ACC112 (cell line): ENCODE data around the gene BLOC1S6.
A peak's percentile ranks its signal among the peaks of the same experiment; 100 is the strongest.
"Not testable (repeated sequence)": the region's sequence is repeated elsewhere in the genome, so short reads cannot be mapped to it uniquely, and the experiment has no call there.

Experiments
- H2AFZ ChIP-seq: fragments of 200-600 bp; sonication (generic); one replicate; pipeline ENCODE4 v1.6.0; 2017; ENCODE audit warnings: antibody characterized with exemption, low read length; ENCODE audit not compliant: unreplicated experiment
- H3K27ac ChIP-seq: fragments of 200-600 bp; sonication (generic); 2 replicates; pipeline ENCODE4 v1.5.1; 2014; ENCODE audit warnings: low read depth, mild to moderate bottlenecking, antibody characterized with exemption, low read length, moderate library complexity
- H3K27me3 ChIP-seq: fragments of 200-600 bp; sonication (generic); 2 replicates; pipeline ENCODE4 v1.6.1; 2014; ENCODE audit warnings: mild to moderate bottlenecking, antibody characterized with exemption, low read length, moderate library complexity, mixed read lengths; ENCODE audit not compliant: insufficient read depth
- H3K36me3 ChIP-seq: fragments of 200-600 bp; sonication (generic); 2 replicates; pipeline ENCODE4 v1.6.1; 2016; ENCODE audit warnings: mild to moderate bottlenecking, antibody characterized with exemption, low read length, moderate library complexity, mixed read lengths; ENCODE audit not compliant: insufficient read depth
- H3K4me1 ChIP-seq: fragments of 200-600 bp; sonication (generic); one replicate; pipeline ENCODE4 v1.6.1; 2016; ENCODE audit warnings: low read length, mixed read lengths; ENCODE audit not compliant: insufficient read depth, unreplicated experiment, control insufficient read depth
- H3K4me3 ChIP-seq: fragments of 200-600 bp; sonication (generic); 2 replicates; pipeline ENCODE4 v1.5.1; 2014; ENCODE audit warnings: mild to moderate bottlenecking, low read depth, low read length
- H3K79me2 ChIP-seq: fragments of 200-600 bp; sonication (generic); one replicate; pipeline ENCODE4 v1.6.0; 2016; ENCODE audit warnings: low read length; ENCODE audit not compliant: control insufficient read depth, unreplicated experiment, insufficient read depth

BLOC1S6 gene

DNA sequence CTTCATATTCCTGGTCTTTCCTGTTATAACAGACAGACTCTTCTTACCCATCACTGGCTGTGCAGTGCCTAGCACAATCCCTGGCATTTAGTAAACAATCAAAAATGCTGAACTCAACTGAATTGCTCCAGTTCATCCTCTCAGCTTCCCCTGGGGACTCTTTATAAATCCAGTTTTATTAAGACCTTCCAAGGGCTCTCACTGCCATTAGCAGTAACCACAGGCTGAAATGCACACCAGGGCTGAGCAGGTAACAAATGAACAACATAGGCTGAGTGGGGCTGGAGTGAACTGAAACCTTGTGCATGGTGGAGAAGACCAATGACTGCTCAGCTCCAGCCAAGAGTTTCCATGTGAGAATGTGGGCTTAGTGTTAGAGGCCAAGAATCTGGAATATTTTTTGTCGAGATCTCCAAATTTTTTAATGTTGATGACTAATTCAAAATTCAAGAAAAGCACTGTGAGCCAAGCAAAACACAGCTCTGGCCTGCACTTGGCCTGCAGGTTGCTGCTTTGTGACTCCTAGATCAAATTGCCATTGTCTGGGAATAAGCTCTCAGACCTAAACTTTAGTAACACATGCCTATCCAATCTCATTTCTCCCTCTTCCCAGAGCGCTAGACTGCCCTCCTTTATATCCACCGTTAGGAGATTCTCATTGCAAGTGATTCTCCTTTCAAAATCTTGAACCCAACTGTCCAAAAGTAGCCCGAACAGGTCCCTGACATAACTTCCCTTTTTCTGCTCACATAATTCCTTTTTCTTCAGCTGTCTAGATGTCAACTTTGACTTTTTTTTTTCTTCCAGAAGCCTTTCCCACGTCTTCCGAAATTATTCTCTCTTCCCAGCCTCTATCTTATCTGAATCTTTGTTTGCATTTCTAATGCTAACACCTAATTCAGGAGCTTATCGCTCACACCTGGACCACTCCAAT is 55.1 kb downstream of the BLOC1S6 start:
- Histone ChIP-seq H2AFZ (no peak overlapping the region), H3K4me1 (peaks cover 79% of the 10 kb centered on the region), H3K27ac (peak overlapping the region; percentile 100), H3K36me3 (no peaks in the 10 kb centered on the region), H3K79me2 (peaks cover 65% of the 10 kb centered on the region), H3K4me3 (peak overlapping the region; percentile 42), H3K27me3 (no peaks in the 10 kb centered on the region)

DNA sequence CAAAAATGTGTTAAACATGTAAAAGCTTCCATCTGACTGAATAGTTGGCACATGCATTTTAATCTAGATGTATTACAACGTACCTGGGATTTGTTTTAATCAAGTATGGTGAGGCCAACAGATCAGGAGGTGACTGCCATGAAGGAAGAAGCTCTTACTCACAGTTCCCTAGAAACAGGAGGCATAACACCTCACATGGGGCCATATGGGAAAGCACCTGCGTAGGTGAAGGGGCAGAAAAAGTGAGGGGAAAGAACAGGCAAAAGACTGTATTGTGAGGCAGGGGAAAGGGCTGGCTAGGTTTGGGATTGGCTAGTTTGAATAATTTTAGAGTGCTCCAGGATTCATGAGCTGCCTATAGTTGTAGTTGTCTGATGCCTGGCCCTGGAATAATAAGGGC is 57.3 kb downstream of the BLOC1S6 start:
- Histone ChIP-seq H2AFZ (no peak overlapping the region), H3K4me1 (peaks cover 68% of the 10 kb centered on the region), H3K4me3 (no peak overlapping the region), H3K27ac (peak overlapping the region; percentile 91), H3K27me3 (no peaks in the 10 kb centered on the region), H3K36me3 (no peaks in the 10 kb centered on the region), H3K79me2 (peaks cover 66% of the 10 kb centered on the region)

DNA sequence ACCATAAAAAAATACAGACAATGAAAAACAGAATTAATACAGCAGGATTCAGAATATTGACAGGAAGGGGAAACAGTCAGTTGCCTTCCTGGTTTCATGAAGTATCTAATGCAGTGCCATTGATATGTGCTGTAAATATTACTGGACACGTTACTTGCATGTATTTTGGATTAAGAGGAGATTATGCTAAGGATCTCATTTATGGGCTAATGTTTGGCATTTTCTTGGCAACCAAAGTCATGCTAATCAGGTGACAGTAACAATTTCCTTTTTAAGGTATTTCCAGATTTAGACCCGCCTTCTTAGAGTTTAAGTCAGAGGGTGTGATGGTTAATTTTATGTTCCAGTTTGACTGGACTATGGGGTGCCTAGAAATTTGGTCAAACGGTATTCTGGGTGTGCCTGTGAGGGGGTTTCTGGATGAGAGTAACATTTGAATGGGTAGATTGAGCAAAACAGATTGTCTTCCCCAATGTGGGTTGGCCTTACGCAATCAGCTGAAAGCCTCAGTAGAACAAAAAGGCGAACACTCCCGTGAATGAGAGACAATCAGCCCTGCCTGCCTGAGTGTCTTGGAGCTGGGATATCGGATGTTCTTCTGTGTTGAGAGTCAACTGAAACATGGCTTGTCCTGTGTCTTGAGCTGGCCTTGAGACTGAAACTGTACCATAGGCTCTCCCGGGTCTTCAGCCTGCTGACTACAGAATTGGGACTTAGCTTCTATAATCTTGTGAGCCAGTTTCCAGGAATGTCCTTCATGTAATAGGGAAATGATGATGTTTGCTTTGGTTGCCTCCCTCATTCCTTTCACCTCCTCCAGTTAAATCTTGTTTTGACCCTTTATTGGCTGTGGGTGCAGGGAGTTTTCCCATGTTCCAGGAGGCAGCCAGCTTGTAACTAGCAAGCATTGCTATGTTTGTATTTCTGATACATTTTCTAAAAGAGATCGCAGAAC is 58.1 kb downstream of the BLOC1S6 start:
- peak overlapping the region; percentile 15 for H2AFZ ChIP-seq
- peak overlapping the region; percentile 16 for H3K4me3 ChIP-seq
- no peaks in the 10 kb centered on the region for H3K27me3 ChIP-seq
- peaks cover 66% of the 10 kb centered on the region for H3K79me2 ChIP-seq
- H3K4me1 ChIP-seq, result peaks cover 67% of the 10 kb centered on the region
- no peaks in the 10 kb centered on the region for H3K36me3 ChIP-seq
- H3K27ac ChIP-seq, result peak overlapping the region; percentile 91

GRCh38 chr15:45646220-45646619 is 59.0 kb downstream of the BLOC1S6 start:
- no peak overlapping the region for H2AFZ ChIP-seq
- peak overlapping the region; percentile 91 for H3K27ac ChIP-seq
- H3K4me3 ChIP-seq, result peak overlapping the region; percentile 16
- H3K27me3 ChIP-seq, result no peaks in the 10 kb centered on the region
- peaks cover 67% of the 10 kb centered on the region for H3K79me2 ChIP-seq
- H3K4me1 ChIP-seq, result peaks cover 59% of the 10 kb centered on the region
- no peaks in the 10 kb centered on the region for H3K36me3 ChIP-seq

- Histone ChIP-seq H3K36me3 (no peaks in the 10 kb centered on the region), H3K27me3 (no peaks in the 10 kb centered on the region), H3K79me2 (peaks cover 73% of the 10 kb centered on the region), H3K4me3 (no peak overlapping the region), H3K4me1 (peaks cover 48% of the 10 kb centered on the region), H2AFZ (no peak overlapping the region), H3K27ac (no peak overlapping the region)
Observed at GRCh38 chr15:45647828-45648227, 60.6 kb downstream of the BLOC1S6 start.

- peaks cover 45% of the 10 kb centered on the region for H3K4me1 ChIP-seq
- H3K4me3 ChIP-seq, result no peak overlapping the region
- H3K27ac ChIP-seq, result peak overlapping the region; percentile 66
- H3K79me2 ChIP-seq, result peaks cover 75% of the 10 kb centered on the region
- H2AFZ ChIP-seq, result no peak overlapping the region
- H3K36me3 ChIP-seq, result no peaks in the 10 kb centered on the region
- H3K27me3 ChIP-seq, result no peaks in the 10 kb centered on the region
Observed at GRCh38 chr15:45648521-45649200, 61.5 kb downstream of the BLOC1S6 start.

DNA sequence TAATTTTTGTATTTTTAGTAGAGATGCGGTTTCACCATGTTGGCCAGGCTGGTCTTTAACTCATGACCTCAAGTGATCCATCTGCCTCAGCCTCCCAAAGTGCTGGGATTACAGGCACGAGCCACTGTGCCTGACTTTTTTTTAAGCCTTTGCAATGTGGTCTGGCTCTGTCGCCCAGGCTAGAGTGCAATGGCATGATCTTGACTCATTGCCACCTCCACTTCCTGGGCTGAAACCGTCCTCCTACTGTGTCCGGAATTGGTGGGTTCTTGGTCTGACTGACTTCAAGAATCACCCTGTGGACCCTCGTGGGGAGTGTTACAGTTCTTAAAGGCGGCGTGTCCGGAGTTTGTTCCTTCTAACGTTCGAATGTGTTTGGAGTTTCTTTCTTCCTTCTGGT is 62.8 kb downstream of the BLOC1S6 start:
- not testable (repeated sequence) for H2AFZ ChIP-seq, H3K27me3 ChIP-seq, H3K4me3 ChIP-seq, H3K27ac ChIP-seq, H3K36me3 ChIP-seq
- Histone ChIP-seq H3K4me1 (peaks cover 37% of the 10 kb centered on the region), H3K79me2 (peaks cover 71% of the 10 kb centered on the region)

GRCh38 chr15:45650889-45651525 is 63.8 kb downstream of the BLOC1S6 start:
- H3K4me1 ChIP-seq, result peaks cover 27% of the 10 kb centered on the region
- no peak overlapping the region for H3K27ac ChIP-seq
- H3K27me3 ChIP-seq, result no peaks in the 10 kb centered on the region
- no peak overlapping the region for H3K4me3 ChIP-seq
- peaks cover 72% of the 10 kb centered on the region for H3K79me2 ChIP-seq
- H2AFZ ChIP-seq, result no peak overlapping the region
- no peaks in the 10 kb centered on the region for H3K36me3 ChIP-seq

- H3K36me3 ChIP-seq, result no peaks in the 10 kb centered on the region
- no peak overlapping the region for H3K27ac ChIP-seq
- no peaks in the 10 kb centered on the region for H3K27me3 ChIP-seq
Observed at GRCh38 chr15:45653702-45654424, 66.7 kb downstream of the BLOC1S6 start.

More at GRCh38 chr15:45653702-45654424, 66.7 kb downstream of the BLOC1S6 start:
- Histone ChIP-seq H3K4me1 (peaks cover 11% of the 10 kb centered on the region), H2AFZ (no peak overlapping the region), H3K4me3 (no peak overlapping the region), H3K79me2 (peaks cover 52% of the 10 kb centered on the region)
